BLaER1 treated with 17β-estradiol and CSF1 and Interleukin-3, amounts not matched to agents 10 nM and 100 nM (cell line): ENCODE measurements around the gene GSK3A.

ENCODE experiments used
- H3K27ac ChIP-seq, 11 experiments: shearing (Covaris generic); formaldehyde crosslinking; 2 replicates each; pipeline ENCODE4 v1.8.1; 2022
- H3K27me3 ChIP-seq, 11 experiments: shearing (Covaris generic); formaldehyde crosslinking; 2 replicates each; pipeline ENCODE4 v1.8.1; 2022
- H3K36me3 ChIP-seq, 11 experiments: shearing (Covaris generic); formaldehyde crosslinking; 2 replicates each; pipeline ENCODE4 v1.8.1; 2022
- H3K4me1 ChIP-seq, 10 experiments: shearing (Covaris generic); formaldehyde crosslinking; 2 replicates each; pipeline ENCODE4 v1.8.1; 2022
- H3K4me2 ChIP-seq, 11 experiments: shearing (Covaris generic); formaldehyde crosslinking; 2 replicates each; pipeline ENCODE4 v1.8.1; 2022
- H3K4me3 ChIP-seq, 10 experiments: shearing (Covaris generic); formaldehyde crosslinking; 2 replicates each; pipeline ENCODE4 v1.8.1; 2022
- H3K9ac ChIP-seq, 11 experiments: shearing (Covaris generic); formaldehyde crosslinking; 2 replicates each; pipeline ENCODE4 v1.8.1; 2022
- H3K9me3 ChIP-seq, 11 experiments: shearing (Covaris generic); formaldehyde crosslinking; replicated peaks in 1 of 11; 2 replicates each; pipeline ENCODE4 v1.8.1; 2022
- H4K20me1 ChIP-seq, 11 experiments: shearing (Covaris generic); formaldehyde crosslinking; 2 replicates each; pipeline ENCODE4 v1.8.1; 2022
- Cebpa-rat ChIP-seq, 11 experiments: shearing (Covaris generic); IDR thresholded peaks; 2 replicates each; pipeline ENCODE4 v1.8.1; 2022

GSK3A gene

DNA sequence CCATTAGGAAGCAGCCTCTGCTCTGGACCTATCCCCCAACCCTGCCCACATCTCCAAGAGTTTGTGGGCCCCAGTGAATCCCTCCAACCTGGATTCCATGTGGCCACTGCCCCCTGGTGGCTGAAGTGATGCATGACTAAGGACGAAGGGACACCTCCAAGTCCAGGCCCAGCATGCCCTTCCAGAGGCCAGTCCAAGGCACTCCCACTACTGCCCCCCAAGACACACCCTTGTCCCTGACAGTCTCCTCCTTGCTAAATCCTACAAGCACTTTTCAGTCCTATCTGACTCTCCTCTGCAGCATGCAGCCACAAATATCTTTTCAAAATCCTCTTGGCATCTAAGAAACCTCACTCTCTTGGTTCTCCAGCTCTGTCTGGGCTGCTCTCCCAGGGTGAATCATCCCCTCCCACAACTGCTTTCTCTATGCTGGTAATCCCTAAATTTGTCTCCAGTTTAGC lies 58.0 kb downstream of the GSK3A start:
- Histone ChIP-seq H3K36me3 (no peaks in the 10 kb centered on the region), H3K9me3 (no peaks in the 10 kb centered on the region), H3K27me3 (peaks cover 12 to 18% (median 14%) of the 10 kb centered on the region in 11 experiments), H3K4me1 (peaks cover 26 to 62% (median 46%) of the 10 kb centered on the region in 10 experiments), H3K9ac (peak overlapping the region in 2 of 11 experiments; percentile 48 to 52; a peak in 2 of 22 replicates), H3K27ac (peak overlapping the region in 8 of 11 experiments; percentile 53 to 80 (median 72); a peak in 17 of 22 replicates), H4K20me1 (peaks cover 0 to 2% (median 0%) of the 10 kb centered on the region in 11 experiments; a peak in 1 of 22 replicates), H3K4me3 (peak overlapping the region in 1 of 10 experiments; percentile 8; a peak in 1 of 20 replicates), H3K4me2 (peak overlapping the region; percentile 59 to 91 (median 73))
- TF ChIP-seq Cebpa-rat (IDR thresholded peaks at IDR 0.05): no peak
